Bone marrow (tissue), 2 donors: Measurements from ENCODE around the gene TAF11L10.
"Not testable (repeated sequence)": the region's sequence is repeated elsewhere in the genome, so short reads cannot be mapped to it uniquely, and the experiment has no call there.

ENCODE experiments used
- DNase-seq, 2 donors: peaks; one replicate each; lab custom pipeline; 2025; lab: John Stamatoyannopoulos, UW

The TAF11L10 gene

DNA sequence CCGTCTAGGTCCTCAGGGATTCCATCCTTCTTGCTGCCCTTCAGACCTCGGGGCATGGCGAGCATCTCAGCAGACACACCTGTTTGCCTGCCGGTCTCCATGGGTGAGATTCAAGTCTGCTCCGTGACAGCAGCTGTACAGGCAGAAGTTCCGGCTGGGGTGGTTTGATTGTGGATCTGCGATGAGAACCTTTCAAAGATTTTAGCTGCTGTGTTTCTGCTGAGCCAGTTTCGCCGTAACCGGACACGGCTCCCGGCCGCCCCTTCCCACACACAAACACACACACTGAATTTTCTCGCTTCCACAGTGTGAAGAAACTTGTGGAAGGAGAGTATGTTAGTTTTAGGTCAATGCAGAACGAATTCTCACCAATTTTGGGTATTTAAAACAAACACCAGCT lies at the start of gene TAF11L10:
TSS of gene TAF11L10 (minus strand) at position 101 of the 400 bp plus-strand sequence.
- DNase-seq, result not testable (repeated sequence)

DNA sequence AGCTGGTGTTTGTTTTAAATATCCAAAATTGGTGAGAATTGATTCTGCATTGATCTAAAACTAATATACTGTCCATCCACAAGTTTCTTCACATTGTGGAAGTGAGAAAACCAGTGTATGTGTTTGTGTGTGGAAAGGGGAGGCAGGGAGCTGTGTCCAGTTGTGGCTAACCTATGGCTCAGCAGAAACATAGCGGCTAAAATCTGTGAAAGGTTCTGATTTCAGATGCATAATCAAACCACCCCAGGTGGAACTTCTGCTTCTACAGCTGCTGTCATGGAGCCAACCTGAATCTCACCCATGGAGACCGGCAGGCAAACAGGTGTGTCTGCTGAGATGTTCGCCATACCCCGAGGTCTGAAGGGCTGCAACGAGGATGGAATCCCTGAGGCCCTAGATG lies 36.5 kb upstream of the TAF11L10 start, which contains the start of gene TAF11L14:
TSS of gene TAF11L14 (plus strand) at position 301 of the 400 bp plus-strand sequence.
- DNase-seq, result no peak

DNA sequence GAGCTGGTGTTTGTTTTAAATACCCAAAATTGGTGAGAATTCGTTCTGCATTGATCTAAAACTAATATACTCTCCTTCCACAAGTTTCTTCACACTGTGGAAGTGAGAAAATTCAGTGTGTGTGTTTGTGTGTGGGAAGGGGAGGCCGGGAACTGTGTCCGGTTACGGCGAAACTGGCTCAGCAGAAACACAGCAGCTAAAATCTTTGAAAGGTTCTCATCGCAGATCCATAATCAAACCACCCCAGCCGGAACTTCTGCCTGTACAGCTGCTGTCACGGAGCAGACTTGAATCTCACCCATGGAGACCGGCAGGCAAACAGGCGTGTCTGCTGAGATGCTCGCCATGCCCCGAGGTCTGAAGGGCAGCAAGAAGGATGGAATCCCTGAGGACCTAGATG lies 34.2 kb upstream of the TAF11L10 start, which contains the start of gene TAF11L13:
TSS of gene TAF11L13 (plus strand) at position 301 of the 400 bp plus-strand sequence.
- not testable (repeated sequence) for DNase-seq

DNA sequence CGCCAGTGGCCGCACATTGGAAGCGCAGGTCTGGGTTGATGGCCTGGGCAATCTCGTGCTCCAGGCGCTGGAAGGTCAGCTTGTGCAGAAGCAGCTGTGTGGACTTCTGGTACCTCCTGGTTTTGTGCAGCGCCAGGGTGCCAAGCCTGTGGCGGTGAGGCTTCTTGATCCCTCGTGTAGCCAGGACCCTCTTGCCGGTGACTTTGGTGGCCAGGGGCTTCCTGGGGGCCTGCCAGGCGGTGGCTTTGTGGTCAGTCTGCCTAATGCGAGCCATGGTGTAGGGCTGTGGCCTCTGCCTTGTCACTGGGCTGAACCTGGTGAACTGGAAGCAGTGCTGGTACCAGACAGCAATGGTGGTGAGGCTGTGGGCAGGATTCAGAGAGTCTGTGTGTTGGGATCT lies 28.1 kb upstream of the TAF11L10 start:
- no peak for DNase-seq

DNA sequence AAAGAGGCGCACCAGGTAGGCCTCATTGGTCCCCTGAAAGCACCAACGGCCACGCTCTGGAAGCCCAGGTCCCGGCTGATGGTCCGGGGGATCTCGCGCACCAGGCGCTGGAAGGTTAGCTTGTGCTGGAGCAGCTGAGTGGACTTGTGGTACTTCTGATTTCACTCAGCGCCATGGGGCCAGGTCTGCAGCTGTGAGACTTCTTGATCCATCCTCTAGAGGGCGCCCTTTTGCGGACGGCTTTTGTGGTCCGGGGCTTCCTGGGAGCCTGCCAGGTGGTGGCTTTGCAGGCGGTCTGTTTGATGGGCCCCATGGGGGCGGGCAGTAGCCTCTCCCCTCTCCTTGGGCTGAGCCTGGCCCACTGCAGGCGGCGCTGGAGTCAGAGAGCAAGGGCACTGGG lies 23.0 kb upstream of the TAF11L10 start:
- no peak for DNase-seq

DNA sequence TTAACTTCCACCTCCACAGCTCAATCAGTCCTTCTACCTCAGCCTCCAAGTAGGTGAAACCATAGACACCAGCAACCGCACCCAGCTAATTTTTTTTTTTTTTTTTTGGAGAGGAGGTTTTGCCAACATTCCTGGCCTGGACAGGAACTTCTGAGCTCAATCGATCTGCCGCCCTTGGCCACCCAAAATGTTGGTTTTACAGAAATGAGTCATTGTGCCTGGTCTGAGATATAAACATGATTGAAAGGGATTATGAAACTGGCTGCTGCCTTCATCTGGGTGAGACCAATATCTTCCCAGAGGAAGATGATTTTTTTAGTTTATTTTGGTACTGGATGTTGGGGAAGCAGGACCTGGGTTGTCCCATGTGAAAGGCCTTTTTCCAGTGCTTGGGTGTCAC lies 21.7 kb upstream of the TAF11L10 start:
- DNase-seq, result no peak

DNA sequence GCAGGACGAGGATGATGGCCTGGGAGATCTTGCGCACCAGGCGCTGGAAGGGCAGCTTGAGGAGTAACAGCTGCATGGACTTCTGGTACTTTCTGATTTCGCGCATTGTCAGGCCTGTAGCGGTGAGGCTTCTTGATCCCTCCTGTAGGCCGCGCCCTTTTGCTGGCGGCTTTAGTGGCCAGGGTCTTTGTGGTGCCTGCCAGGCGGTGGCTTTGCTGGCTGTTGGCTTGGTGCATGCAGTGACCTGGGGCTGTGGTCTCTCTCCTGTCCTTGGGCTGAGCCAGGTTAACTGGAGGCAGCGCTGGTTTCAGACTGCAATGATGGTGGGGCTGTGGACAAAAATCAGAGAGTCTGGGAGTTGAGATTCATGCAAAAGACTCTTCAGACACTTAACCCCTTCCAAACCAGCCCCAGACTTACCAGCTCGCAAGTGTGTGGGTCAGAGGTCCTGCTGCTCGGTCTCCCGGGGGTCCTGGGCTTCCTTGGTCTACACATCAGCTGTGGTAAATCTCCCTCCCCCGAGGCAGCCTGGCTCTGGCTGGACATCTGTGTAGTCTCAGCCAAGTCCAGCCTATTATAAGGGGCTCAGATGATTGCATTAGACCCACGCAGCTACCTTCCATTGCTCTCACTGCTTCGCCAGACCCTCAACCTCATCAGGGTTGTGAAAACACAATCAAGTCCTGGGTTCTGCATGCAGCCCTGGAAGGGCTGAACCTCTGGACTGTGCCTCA lies 17.4 kb upstream of the TAF11L10 start:
- DNase-seq, result no peak

DNA sequence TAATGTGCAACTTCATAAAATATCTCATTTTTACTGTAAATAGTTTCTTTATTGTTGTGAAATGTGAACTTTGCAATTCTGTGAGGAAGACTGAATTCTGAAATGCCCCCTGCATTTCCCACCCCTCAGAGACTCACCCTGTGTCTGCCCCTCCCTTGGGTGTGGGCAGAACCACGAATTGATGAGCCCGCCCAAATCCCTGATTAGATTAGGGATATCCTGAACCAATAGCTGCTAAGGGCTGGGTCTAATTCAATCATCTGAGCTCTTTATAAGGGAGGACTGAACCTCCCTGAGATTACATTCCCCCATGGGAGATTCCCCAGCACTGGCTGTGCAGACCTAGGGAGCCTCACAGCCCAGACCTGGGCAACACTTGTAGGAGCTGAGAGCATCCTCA lies 12.5 kb upstream of the TAF11L10 start, which contains the start of gene TAF11L12:
TSS of gene TAF11L12 (plus strand) at position 301 of the 400 bp plus-strand sequence.
- not testable (repeated sequence) for DNase-seq

DNA sequence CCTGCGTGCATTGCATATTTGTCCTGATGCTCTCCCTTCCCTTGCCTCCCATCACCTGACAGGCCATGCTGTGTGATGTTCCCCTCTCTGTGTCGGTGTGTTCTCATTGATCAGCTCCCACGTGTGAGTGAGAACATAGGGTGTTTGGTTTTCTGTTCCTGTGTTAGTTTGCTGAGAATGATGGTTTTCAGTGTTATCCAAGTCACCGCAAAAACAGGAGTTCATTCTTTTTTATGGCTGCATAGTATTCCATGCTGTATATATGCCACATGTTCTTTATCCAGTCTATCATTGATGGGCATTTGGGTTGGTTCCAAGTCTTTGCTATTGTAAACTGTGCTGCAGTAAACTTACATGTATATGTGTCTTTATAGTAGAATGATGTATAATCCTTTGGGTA lies 9.8 kb upstream of the TAF11L10 start:
- DNase-seq, result not testable (repeated sequence)

DNA sequence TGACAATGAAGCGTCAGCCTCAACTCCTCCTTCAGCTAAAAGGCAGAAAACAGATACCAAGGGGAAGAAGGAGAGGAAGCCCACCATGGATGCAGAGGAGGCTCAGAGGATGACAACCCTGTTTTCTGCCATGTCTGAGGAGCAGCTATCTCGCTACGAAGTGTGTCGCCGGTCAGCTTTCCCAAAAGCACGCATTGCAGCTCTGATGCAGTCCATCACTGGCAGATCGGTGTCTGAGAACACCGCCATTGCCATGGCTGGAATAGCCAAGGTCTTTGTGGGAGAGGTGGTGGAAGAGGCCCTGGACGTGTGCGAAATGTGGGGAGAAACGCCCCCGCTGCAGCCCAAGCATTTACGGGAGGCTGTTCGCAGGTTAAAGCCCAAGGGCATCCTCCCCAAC lies 7.3 kb upstream of the TAF11L10 start:
- DNase-seq, result no peak

DNA sequence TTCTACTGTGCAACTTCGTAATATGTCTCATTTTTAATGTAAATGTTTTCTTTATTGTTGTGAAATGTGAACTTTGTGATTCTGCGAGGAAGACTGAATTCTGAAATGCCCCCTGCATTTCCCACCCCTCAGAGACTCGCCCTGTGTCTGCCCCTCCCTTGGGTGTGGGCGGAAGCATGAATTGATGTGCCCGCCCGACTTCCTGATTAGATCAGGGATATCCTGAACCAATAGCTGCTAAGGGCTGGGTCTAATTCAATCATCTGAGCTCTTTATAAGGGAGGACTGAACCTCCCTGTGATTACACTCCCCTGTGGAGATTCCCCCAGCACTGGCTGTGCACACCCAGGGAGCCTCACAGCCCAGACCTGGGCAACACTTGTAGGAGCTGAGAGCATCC lies 6.3 kb upstream of the TAF11L10 start, which contains the start of gene TAF11L11:
TSS of gene TAF11L11 (plus strand) at position 304 of the 400 bp plus-strand sequence.
- DNase-seq, result not testable (repeated sequence)

DNA sequence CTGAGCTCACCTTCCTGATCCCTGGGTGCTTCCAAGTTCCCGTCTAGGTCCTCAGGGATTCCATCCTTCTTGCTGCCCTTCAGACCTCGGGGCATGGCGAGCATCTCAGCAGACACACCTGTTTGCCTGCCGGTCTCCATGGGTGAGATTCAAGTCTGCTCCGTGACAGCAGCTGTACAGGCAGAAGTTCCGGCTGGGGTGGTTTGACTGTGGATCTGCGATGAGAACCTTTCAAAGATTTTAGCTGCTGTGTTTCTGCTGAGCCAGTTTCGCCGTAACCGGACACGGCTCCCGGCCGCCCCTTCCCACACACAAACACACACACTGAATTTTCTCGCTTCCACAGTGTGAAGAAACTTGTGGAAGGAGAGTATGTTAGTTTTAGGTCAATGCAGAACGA lies 3.4 kb downstream of the TAF11L10 start, which contains the start of gene TAF11L9:
TSS of gene TAF11L9 (minus strand) at position 140 of the 400 bp plus-strand sequence.
- DNase-seq, result not testable (repeated sequence)

DNA sequence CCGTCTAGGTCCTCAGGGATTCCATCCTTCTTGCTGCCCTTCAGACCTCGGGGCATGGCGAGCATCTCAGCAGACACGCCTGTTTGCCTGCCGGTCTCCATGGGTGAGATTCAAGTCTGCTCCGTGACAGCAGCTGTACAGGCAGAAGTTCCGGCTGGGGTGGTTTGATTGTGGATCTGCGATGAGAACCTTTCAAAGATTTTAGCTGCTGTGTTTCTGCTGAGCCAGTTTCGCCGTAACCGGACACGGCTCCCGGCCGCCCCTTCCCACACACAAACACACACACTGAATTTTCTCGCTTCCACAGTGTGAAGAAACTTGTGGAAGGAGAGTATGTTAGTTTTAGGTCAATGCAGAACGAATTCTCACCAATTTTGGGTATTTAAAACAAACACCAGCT lies 6.8 kb downstream of the TAF11L10 start, which contains the start of gene TAF11L8:
TSS of gene TAF11L8 (minus strand) at position 101 of the 400 bp plus-strand sequence.
- not testable (repeated sequence) for DNase-seq

DNA sequence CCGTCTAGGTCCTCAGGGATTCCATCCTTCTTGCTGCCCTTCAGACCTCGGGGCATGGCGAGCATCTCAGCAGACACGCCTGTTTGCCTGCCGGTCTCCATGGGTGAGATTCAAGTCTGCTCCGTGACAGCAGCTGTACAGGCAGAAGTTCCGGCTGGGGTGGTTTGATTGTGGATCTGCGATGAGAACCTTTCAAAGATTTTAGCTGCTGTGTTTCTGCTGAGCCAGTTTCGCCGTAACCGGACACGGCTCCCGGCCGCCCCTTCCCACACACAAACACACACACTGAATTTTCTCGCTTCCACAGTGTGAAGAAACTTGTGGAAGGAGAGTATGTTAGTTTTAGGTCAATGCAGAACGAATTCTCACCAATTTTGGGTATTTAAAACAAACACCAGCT lies 12.0 kb downstream of the TAF11L10 start, which contains the start of gene TAF11L7:
TSS of gene TAF11L7 (minus strand) at position 101 of the 400 bp plus-strand sequence.
- DNase-seq, result not testable (repeated sequence)
